Liver (tissue), 9 donors: ENCODE results near the gene KIF7. TPM values are rescaled to one million over a fixed set of nuclear protein-coding genes. Genes with fewer than 3 reads are reported as not detected.

Source experiments
- DNase-seq: peaks from one replicate; pipeline ENCODE4 v3.0.0-alpha.2; 2017; ENCODE audit warnings: low spot score
- H3K27ac ChIP-seq, 2 donors: one replicate each; pipeline ENCODE4 v1.7.0; 2013; ENCODE audit warnings: inconsistent platforms in 2 of 2, low read length in 2 of 2, control low read depth in 1 of 2, low read depth in 1 of 2, mild to moderate bottlenecking in 1 of 2
- H3K27me3 ChIP-seq, 4 donors: one replicate each; pipeline versions ENCODE4 v1.6.1 to v1.7.0; 2013; ENCODE audit warnings: low read length in 3 of 4, inconsistent platforms in 1 of 4, mild to moderate bottlenecking in 1 of 4, moderate library complexity in 1 of 4; ENCODE audit not compliant: control insufficient read depth in 4 of 4, insufficient read depth in 4 of 4
- H3K36me3 ChIP-seq, 4 donors: one replicate each; pipeline versions ENCODE4 v1.6.1 to v1.7.0; 2013; ENCODE audit warnings: low read length in 3 of 4, mild to moderate bottlenecking in 3 of 4, low read depth in 1 of 4, moderate library complexity in 1 of 4; ENCODE audit not compliant: control insufficient read depth in 4 of 4, insufficient read depth in 3 of 4
- H3K4me1 ChIP-seq, 4 donors: one replicate each; pipeline versions ENCODE4 v1.6.1 to v1.7.0; 2013; ENCODE audit warnings: low read length in 3 of 4, mild to moderate bottlenecking in 3 of 4, moderate library complexity in 1 of 4; ENCODE audit not compliant: control insufficient read depth in 4 of 4, insufficient read depth in 4 of 4
- H3K4me3 ChIP-seq, 3 donors: one replicate each; pipeline versions ENCODE4 v1.6.1 to v1.7.0; 2013; ENCODE audit warnings: low read length in 3 of 3, control low read depth in 1 of 3, low read depth in 1 of 3, mild to moderate bottlenecking in 1 of 3
- H3K9ac ChIP-seq, 2 donors: one replicate each; pipeline ENCODE4 v1.7.0; 2013; ENCODE audit warnings: low read length in 2 of 2, mild to moderate bottlenecking in 2 of 2, moderate library complexity in 2 of 2, control low read depth in 1 of 2, low read depth in 1 of 2
- H3K9me3 ChIP-seq, 4 donors: one replicate each; pipeline versions ENCODE4 v1.6.1 to v1.7.0; 2013; ENCODE audit warnings: low read length in 3 of 4; ENCODE audit not compliant: control insufficient read depth in 4 of 4
- FOXA1 ChIP-seq: IDR thresholded peaks from 2 replicates; pipeline ENCODE4 v1.6.1; 2016; ENCODE audit warnings: antibody characterized with exemption
- FOXA2 ChIP-seq: IDR thresholded peaks from 2 replicates; pipeline ENCODE4 v1.6.1; 2016; ENCODE audit warnings: antibody characterized with exemption
- GABPA ChIP-seq, 2 donors: IDR thresholded peaks in 1 of 2; conservative IDR thresholded peaks in 1 of 2; 2 replicates each; pipeline ENCODE4 v1.6.1; 2016; ENCODE audit warnings: antibody characterized with exemption in 2 of 2, mild to moderate bottlenecking in 1 of 2, moderate library complexity in 1 of 2
- HNF4G ChIP-seq: IDR thresholded peaks from 2 replicates; pipeline ENCODE4 v1.6.1; 2016; ENCODE audit warnings: antibody characterized with exemption
- JUND ChIP-seq, 2 donors: IDR thresholded peaks; 2 replicates each; pipeline ENCODE4 v1.6.1; 2016; ENCODE audit warnings: antibody characterized with exemption in 2 of 2
- SP1 ChIP-seq: IDR thresholded peaks from 2 replicates; pipeline ENCODE4 v1.6.1; 2018; ENCODE audit warnings: antibody characterized with exemption, mild to moderate bottlenecking
- TAF1 ChIP-seq: conservative IDR thresholded peaks from 2 replicates; pipeline ENCODE4 v1.6.1; 2016; ENCODE audit warnings: antibody characterized with exemption, mild to moderate bottlenecking
- YY1 ChIP-seq: IDR thresholded peaks from 2 replicates; pipeline ENCODE4 v1.6.1; 2016; ENCODE audit warnings: antibody characterized with exemption, mild to moderate bottlenecking
- WGBS: extraction: QIAGEN DNeasy Blood & Tissue Kit; methylation state at CpG from one replicate; pipeline ENCODE4 v1.1.7; 2013; 5-methylcytosine and 5-hydroxymethylcytosine counted together
- polyA plus RNA-seq, 2 donors: library from polyadenylated mRNA; stranded (reverse) in 1 of 2; unstranded in 1 of 2; fragments of 200-250 nt in 1 of 2; fragments of >200 nt in 1 of 2; fragmentation: Nextera tagmentation in 1 of 2; extraction: Ambion mirVana in 1 of 2; gene quantifications; one replicate each; pipeline versions ENCODE4 v1.2.1 to v1.2.3, GENCODE V29; 2013 to 2015
- total RNA-seq, 2 donors: library from RNA; depleted of rRNA; stranded (reverse); fragments of >200 nt; gene quantifications; one replicate each; pipeline ENCODE4 v1.2.3, GENCODE V29; 2014
- TF ChIP-seq, protein P1 (sequence below): IDR thresholded peaks from 2 replicates; pipeline ENCODE4 v1.6.1; 2016; ENCODE audit warnings: antibody characterized with exemption
- TF ChIP-seq, protein P2 (sequence below): IDR thresholded peaks from 2 replicates; pipeline ENCODE4 v1.6.1; 2016; ENCODE audit warnings: antibody characterized with exemption
- TF ChIP-seq, protein P3 (sequence below): fragments of 150-350 bp; IDR thresholded peaks from 2 replicates; pipeline ENCODE4 v1.5.1; 2017; ENCODE audit warnings: improper control_type of control experiment, low read depth, low read length; ENCODE audit not compliant: missing input control
- TF ChIP-seq, protein P4 (sequence below): IDR thresholded peaks from 2 replicates; pipeline ENCODE4 v1.6.1; 2016; ENCODE audit warnings: antibody characterized with exemption, mild to moderate bottlenecking
- TF ChIP-seq, protein P5 (sequence below): IDR thresholded peaks from 2 replicates; pipeline ENCODE4 v1.6.1; 2016; ENCODE audit warnings: antibody characterized with exemption
- donor health status: healthy.
- donor health status: healthy.
- donor health status: healthy.
- donor health status: healthy.
- donor health status: healthy.

The KIF7 gene
- total and polyA plus RNA-seq, 4 donors, result 0.04 to 1.3 (median 0.72) TPM

DNA sequence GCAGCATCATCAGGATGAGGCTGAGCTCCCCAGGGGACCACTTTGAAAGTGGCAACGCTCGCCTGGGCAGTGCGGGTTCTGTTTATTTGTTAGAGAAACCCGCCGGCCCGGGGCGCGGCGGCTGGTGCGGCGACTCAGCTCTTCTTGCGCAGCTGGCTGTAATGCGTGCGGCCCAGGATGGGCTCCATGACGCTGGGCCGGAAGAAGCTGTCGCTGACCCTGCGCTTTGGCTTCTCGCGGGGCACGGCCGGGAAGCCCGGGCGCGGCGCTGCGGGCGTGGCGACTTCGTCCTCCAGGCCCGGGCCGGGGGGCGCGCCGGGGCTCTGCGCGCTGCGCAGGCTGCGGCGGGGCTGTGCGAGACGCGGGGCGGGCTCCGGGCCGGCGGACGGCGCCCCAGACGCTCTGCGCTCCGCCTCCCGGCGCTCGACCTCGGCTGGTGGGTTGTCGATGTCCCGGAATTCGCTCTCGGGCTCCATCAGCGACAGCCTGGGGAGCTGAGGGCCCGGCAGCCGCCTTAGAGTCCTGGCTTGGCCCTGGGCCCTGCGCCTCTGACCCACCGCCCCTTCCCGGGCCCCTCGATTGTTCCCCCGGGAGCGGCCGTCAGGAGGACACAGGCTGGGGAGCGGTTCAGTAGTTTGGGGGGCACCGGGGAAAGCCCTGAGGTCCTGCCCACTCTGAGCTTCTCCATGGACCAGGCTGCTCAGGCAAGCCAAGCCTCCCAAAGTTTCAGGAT, 10.3 kb upstream of the KIF7 start:
- WGBS, result 47% methylated on average over 72 of the region's 72 CpGs
- H3K4me3 ChIP-seq, result peak overlapping the region in 1 of 3 donors; percentile 44
- peak overlapping the region in 1 of 2 donors; percentile 35 for H3K27ac ChIP-seq
- peaks cover 0 to 9% (median 1%) of the 10 kb centered on the region in 4 donors for H3K36me3 ChIP-seq
- DNase-seq, result peak; percentile 40
- no peaks in the 10 kb centered on the region for H3K27me3 ChIP-seq
- no peaks in the 10 kb centered on the region for H3K9me3 ChIP-seq
- TF ChIP-seq, protein P1, sequence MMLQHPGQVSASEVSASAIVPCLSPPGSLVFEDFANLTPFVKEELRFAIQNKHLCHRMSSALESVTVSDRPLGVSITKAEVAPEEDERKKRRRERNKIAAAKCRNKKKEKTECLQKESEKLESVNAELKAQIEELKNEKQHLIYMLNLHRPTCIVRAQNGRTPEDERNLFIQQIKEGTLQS, result no peak
- TF ChIP-seq HNF4G (no peak), YY1 (no peak), FOXA2 (no peak), TAF1 (no peak), SP1 (no peak), JUND (IDR thresholded peaks at IDR 0.05) (no peak), GABPA (IDR thresholded peaks at IDR 0.05 in 1 of 2, conservative IDR thresholded peaks at IDR 0.05 in 1 of 2) (no peak), FOXA1 (no peak)
- TF ChIP-seq, protein P2, sequence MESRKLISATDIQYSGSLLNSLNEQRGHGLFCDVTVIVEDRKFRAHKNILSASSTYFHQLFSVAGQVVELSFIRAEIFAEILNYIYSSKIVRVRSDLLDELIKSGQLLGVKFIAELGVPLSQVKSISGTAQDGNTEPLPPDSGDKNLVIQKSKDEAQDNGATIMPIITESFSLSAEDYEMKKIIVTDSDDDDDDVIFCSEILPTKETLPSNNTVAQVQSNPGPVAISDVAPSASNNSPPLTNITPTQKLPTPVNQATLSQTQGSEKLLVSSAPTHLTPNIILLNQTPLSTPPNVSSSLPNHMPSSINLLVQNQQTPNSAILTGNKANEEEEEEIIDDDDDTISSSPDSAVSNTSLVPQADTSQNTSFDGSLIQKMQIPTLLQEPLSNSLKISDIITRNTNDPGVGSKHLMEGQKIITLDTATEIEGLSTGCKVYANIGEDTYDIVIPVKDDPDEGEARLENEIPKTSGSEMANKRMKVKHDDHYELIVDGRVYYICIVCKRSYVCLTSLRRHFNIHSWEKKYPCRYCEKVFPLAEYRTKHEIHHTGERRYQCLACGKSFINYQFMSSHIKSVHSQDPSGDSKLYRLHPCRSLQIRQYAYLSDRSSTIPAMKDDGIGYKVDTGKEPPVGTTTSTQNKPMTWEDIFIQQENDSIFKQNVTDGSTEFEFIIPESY, result no peak
- TF ChIP-seq, protein P3, sequence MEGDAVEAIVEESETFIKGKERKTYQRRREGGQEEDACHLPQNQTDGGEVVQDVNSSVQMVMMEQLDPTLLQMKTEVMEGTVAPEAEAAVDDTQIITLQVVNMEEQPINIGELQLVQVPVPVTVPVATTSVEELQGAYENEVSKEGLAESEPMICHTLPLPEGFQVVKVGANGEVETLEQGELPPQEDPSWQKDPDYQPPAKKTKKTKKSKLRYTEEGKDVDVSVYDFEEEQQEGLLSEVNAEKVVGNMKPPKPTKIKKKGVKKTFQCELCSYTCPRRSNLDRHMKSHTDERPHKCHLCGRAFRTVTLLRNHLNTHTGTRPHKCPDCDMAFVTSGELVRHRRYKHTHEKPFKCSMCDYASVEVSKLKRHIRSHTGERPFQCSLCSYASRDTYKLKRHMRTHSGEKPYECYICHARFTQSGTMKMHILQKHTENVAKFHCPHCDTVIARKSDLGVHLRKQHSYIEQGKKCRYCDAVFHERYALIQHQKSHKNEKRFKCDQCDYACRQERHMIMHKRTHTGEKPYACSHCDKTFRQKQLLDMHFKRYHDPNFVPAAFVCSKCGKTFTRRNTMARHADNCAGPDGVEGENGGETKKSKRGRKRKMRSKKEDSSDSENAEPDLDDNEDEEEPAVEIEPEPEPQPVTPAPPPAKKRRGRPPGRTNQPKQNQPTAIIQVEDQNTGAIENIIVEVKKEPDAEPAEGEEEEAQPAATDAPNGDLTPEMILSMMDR, result no peak
- TF ChIP-seq, protein P4, sequence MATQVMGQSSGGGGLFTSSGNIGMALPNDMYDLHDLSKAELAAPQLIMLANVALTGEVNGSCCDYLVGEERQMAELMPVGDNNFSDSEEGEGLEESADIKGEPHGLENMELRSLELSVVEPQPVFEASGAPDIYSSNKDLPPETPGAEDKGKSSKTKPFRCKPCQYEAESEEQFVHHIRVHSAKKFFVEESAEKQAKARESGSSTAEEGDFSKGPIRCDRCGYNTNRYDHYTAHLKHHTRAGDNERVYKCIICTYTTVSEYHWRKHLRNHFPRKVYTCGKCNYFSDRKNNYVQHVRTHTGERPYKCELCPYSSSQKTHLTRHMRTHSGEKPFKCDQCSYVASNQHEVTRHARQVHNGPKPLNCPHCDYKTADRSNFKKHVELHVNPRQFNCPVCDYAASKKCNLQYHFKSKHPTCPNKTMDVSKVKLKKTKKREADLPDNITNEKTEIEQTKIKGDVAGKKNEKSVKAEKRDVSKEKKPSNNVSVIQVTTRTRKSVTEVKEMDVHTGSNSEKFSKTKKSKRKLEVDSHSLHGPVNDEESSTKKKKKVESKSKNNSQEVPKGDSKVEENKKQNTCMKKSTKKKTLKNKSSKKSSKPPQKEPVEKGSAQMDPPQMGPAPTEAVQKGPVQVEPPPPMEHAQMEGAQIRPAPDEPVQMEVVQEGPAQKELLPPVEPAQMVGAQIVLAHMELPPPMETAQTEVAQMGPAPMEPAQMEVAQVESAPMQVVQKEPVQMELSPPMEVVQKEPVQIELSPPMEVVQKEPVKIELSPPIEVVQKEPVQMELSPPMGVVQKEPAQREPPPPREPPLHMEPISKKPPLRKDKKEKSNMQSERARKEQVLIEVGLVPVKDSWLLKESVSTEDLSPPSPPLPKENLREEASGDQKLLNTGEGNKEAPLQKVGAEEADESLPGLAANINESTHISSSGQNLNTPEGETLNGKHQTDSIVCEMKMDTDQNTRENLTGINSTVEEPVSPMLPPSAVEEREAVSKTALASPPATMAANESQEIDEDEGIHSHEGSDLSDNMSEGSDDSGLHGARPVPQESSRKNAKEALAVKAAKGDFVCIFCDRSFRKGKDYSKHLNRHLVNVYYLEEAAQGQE, result no peak
- TF ChIP-seq, protein P5, sequence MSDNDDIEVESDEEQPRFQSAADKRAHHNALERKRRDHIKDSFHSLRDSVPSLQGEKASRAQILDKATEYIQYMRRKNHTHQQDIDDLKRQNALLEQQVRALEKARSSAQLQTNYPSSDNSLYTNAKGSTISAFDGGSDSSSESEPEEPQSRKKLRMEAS, result no peak
- peaks cover 0 to 2% (median 0%) of the 10 kb centered on the region in 4 donors for H3K4me1 ChIP-seq
- H3K9ac ChIP-seq, result no peak overlapping the region
